ENCODE results near the gene FOXP1.

Gene FOXP1

DNA sequence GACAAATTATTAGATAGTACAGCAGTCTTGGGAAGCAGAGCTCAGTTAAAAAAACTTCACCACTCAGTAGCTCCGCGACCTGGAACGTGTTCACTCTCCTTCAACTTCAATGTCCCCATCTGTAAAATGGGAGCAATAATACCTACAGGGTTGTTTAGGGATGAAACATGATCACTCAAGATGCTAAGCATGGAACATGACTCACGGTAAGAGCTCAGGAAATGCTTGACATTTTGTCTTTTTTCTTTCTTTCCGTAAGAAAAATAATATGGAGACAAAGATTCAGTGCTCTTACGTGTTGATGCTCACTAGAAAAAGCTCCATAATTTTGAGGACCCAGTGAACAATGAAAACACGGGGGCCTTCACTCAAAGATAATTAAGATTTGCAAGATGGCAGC is 664.4 kb downstream of the FOXP1 start:
- TF ChIP-seq PATZ1 (CRISPR knock-in tag; IDR thresholded peaks at IDR 0.05; ENCODE audit: borderline replicate concordance): no peak
- TF ChIP-seq ZNF8 (CRISPR knock-in tag; IDR thresholded peaks at IDR 0.05): no peak
- no peak for TF ChIP-seq TCF4 (CRISPR knock-in tag; IDR thresholded peaks at IDR 0.05; ENCODE audit: borderline replicate concordance)
- TF ChIP-seq TOX (CRISPR knock-in tag; IDR thresholded peaks at IDR 0.05; ENCODE audit: borderline replicate concordance): no peak
- no peak for TF ChIP-seq OSR1 (CRISPR knock-in tag; IDR thresholded peaks at IDR 0.05)
- no peak for TF ChIP-seq CSDC2 (CRISPR knock-in tag; IDR thresholded peaks at IDR 0.05)
- no peak for TF ChIP-seq ZFP30 (CRISPR knock-in tag; IDR thresholded peaks at IDR 0.05)
- TF ChIP-seq, protein P1, sequence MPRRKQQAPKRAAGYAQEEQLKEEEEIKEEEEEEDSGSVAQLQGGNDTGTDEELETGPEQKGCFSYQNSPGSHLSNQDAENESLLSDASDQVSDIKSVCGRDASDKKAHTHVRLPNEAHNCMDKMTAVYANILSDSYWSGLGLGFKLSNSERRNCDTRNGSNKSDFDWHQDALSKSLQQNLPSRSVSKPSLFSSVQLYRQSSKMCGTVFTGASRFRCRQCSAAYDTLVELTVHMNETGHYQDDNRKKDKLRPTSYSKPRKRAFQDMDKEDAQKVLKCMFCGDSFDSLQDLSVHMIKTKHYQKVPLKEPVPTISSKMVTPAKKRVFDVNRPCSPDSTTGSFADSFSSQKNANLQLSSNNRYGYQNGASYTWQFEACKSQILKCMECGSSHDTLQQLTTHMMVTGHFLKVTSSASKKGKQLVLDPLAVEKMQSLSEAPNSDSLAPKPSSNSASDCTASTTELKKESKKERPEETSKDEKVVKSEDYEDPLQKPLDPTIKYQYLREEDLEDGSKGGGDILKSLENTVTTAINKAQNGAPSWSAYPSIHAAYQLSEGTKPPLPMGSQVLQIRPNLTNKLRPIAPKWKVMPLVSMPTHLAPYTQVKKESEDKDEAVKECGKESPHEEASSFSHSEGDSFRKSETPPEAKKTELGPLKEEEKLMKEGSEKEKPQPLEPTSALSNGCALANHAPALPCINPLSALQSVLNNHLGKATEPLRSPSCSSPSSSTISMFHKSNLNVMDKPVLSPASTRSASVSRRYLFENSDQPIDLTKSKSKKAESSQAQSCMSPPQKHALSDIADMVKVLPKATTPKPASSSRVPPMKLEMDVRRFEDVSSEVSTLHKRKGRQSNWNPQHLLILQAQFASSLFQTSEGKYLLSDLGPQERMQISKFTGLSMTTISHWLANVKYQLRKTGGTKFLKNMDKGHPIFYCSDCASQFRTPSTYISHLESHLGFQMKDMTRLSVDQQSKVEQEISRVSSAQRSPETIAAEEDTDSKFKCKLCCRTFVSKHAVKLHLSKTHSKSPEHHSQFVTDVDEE (CRISPR knock-in tag; IDR thresholded peaks at IDR 0.05): no peak
- no peak for TF ChIP-seq SNAI2 (CRISPR knock-in tag; IDR thresholded peaks at IDR 0.05)
- no peak for TF ChIP-seq ZC3H10 (CRISPR knock-in tag; IDR thresholded peaks at IDR 0.05)
- TF ChIP-seq ARNTL (CRISPR knock-in tag; IDR thresholded peaks at IDR 0.05; ENCODE audit: borderline replicate concordance, low read depth): no peak
- no peak for TF ChIP-seq ZNF70 (CRISPR knock-in tag; IDR thresholded peaks at IDR 0.05)
- TF ChIP-seq CSRNP3 (CRISPR knock-in tag; IDR thresholded peaks at IDR 0.05): no peak
- no peak for TF ChIP-seq ISL1 (CRISPR knock-in tag; IDR thresholded peaks at IDR 0.05)
- no peak for TF ChIP-seq GLIS3 (CRISPR knock-in tag; IDR thresholded peaks at IDR 0.05)
- no peak for TF ChIP-seq PPARA (CRISPR knock-in tag; IDR thresholded peaks at IDR 0.05; ENCODE audit: borderline replicate concordance)
- no peak for TF ChIP-seq POU6F1 (CRISPR knock-in tag; IDR thresholded peaks at IDR 0.05; ENCODE audit: borderline replicate concordance, low read depth)
- TF ChIP-seq CREB5 (CRISPR knock-in tag; IDR thresholded peaks at IDR 0.05; ENCODE audit: low read depth): no peak
- ATAC-seq: no peak

GRCh38 chr3:70916375-70917055 is 667.0 kb downstream of the FOXP1 start:
- ATAC-seq: peak; percentile 47
- TF ChIP-seq ISL1 (CRISPR knock-in tag; IDR thresholded peaks at IDR 0.05): peak; percentile 65
- no peak for TF ChIP-seq RARB (CRISPR knock-in tag; IDR thresholded peaks at IDR 0.05)

GRCh38 chr3:70914862-70915261 is 668.7 kb downstream of the FOXP1 start:
- ATAC-seq: no peak
- no peak for TF ChIP-seq ZNF565 (CRISPR knock-in tag; conservative IDR thresholded peaks at IDR 0.05; ENCODE audit: low read depth)
- no peak for TF ChIP-seq ZNF70 (CRISPR knock-in tag; IDR thresholded peaks at IDR 0.05)
- no peak for TF ChIP-seq CREB5 (CRISPR knock-in tag; IDR thresholded peaks at IDR 0.05; ENCODE audit: low read depth)
- TF ChIP-seq ESRRG (CRISPR knock-in tag; IDR thresholded peaks at IDR 0.05): no peak
- no peak for TF ChIP-seq ZFP3 (CRISPR knock-in tag; IDR thresholded peaks at IDR 0.05)
- TF ChIP-seq PATZ1 (CRISPR knock-in tag; IDR thresholded peaks at IDR 0.05; ENCODE audit: borderline replicate concordance): no peak
- no peak for TF ChIP-seq OSR1 (CRISPR knock-in tag; IDR thresholded peaks at IDR 0.05)
- no peak for TF ChIP-seq TCF4 (CRISPR knock-in tag; IDR thresholded peaks at IDR 0.05; ENCODE audit: borderline replicate concordance)
- TF ChIP-seq TOX (CRISPR knock-in tag; IDR thresholded peaks at IDR 0.05; ENCODE audit: borderline replicate concordance): no peak
- TF ChIP-seq SNAI2 (CRISPR knock-in tag; IDR thresholded peaks at IDR 0.05): no peak
- TF ChIP-seq ISL1 (CRISPR knock-in tag; IDR thresholded peaks at IDR 0.05): no peak
- TF ChIP-seq POU6F1 (CRISPR knock-in tag; IDR thresholded peaks at IDR 0.05; ENCODE audit: borderline replicate concordance, low read depth): no peak
- TF ChIP-seq GLIS3 (CRISPR knock-in tag; IDR thresholded peaks at IDR 0.05): no peak
- TF ChIP-seq ZC3H10 (CRISPR knock-in tag; IDR thresholded peaks at IDR 0.05): no peak
- no peak for TF ChIP-seq BACH2 (CRISPR knock-in tag; IDR thresholded peaks at IDR 0.05; ENCODE audit: borderline replicate concordance)
- no peak for TF ChIP-seq PPARA (CRISPR knock-in tag; IDR thresholded peaks at IDR 0.05; ENCODE audit: borderline replicate concordance)

All from SK-N-SH treated with all-trans-retinoic acid at 6 μM for 48 hours (cell line).